ENCODE data around the gene ARL13B. TPM values are rescaled to one million over a fixed set of nuclear protein-coding genes. Genes with fewer than 3 reads are reported as not detected.
A peak's percentile ranks its signal among the peaks of the same experiment; 100 is the strongest.

The ARL13B gene
- total RNA-seq, 6 donors from 2014 or later, result 19.7 to 28.2 (median 23.6) TPM

DNA sequence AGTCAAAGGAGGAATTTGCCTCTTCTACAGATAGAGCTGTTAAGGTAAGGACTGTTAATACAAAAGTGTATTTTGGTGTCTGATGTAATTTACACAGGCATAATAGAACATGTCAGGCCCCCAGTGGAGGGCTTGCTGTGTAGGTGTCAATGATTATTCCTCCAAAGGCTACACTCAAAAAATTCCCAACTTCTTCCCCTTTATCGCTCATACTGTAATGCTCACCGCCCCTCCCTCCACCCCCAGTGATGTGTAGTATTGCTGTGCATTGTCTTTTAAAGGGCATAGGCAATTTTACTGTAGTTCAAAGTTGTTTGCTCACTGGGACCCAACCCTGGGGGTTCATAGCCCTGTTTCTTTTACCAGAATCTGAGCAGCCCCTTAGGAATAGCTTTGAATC lies 115.2 kb downstream of the ARL13B start:
- ATAC-seq (ENCODE audit: low FRiP score in 2 of 2), result no peak
- no peaks in the 10 kb centered on the region for H3K9me3 ChIP-seq
- no peak overlapping the region for H3K4me3 ChIP-seq
- DNase-seq, result no peak
- no peaks in the 10 kb centered on the region for H3K27me3 ChIP-seq
- TF ChIP-seq EP300 (IDR thresholded peaks at IDR 0.05) (no peak), CTCF (IDR thresholded peaks at IDR 0.05) (no peak), POLR2A (IDR thresholded peaks at IDR 0.05) (no peak), POLR2AphosphoS5 (IDR thresholded peaks at IDR 0.05) (no peak)
- H3K4me1 ChIP-seq, result no peaks in the 10 kb centered on the region
- peaks cover 5 to 52% (median 28%) of the 10 kb centered on the region in 4 donors for H3K36me3 ChIP-seq
- no peak overlapping the region for H3K27ac ChIP-seq
- WGBS, 2 donors, result 90 to 97% methylated on average over 2 of the region's 2 CpGs

DNA sequence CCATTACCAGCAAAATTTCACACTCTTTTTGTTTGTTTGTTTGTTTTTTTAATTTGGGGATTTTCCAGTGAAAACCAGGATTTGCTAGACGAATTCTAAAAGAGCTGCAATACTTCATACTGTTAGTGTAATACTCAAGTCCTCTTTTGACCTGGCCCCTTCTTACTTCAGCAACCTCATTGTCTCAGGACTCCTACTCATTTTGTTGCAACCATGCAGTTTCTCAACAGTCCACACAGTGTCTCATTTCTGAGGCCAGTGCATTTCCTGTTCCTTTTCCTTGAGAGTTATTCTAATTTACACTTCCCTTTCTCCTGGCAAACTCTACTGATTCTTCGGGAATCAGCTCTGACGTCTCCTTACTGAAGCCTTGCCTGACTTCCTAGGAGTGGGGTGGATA lies 118.5 kb downstream of the ARL13B start:
- Histone ChIP-seq H3K4me1 (no peaks in the 10 kb centered on the region), H3K9me3 (no peaks in the 10 kb centered on the region), H3K4me3 (no peak overlapping the region), H3K27ac (no peak overlapping the region), H3K36me3 (peaks cover 5 to 70% (median 30%) of the 10 kb centered on the region in 4 donors), H3K27me3 (no peaks in the 10 kb centered on the region)
- peak in 1 of 2 donors; percentile 35 for DNase-seq
- TF ChIP-seq POLR2A (IDR thresholded peaks at IDR 0.05) (no peak), POLR2AphosphoS5 (IDR thresholded peaks at IDR 0.05) (no peak), CTCF (IDR thresholded peaks at IDR 0.05) (no peak), EP300 (IDR thresholded peaks at IDR 0.05) (no peak)
- 44 to 63% methylated on average over 3 of the region's 3 CpGs for WGBS, 2 donors
- peak in 1 of 2 donors; percentile 53 for ATAC-seq (ENCODE audit: low FRiP score in 2 of 2)

- Histone ChIP-seq H3K4me3 (no peak overlapping the region), H3K36me3 (peaks cover 5 to 75% (median 28%) of the 10 kb centered on the region in 4 donors), H3K9me3 (no peaks in the 10 kb centered on the region), H3K27ac (no peak overlapping the region), H3K27me3 (no peaks in the 10 kb centered on the region), H3K4me1 (no peaks in the 10 kb centered on the region)
- TF ChIP-seq CTCF (IDR thresholded peaks at IDR 0.05) (no peak), EP300 (IDR thresholded peaks at IDR 0.05) (no peak), POLR2A (IDR thresholded peaks at IDR 0.05) (no peak), POLR2AphosphoS5 (IDR thresholded peaks at IDR 0.05) (no peak)
- no peak for ATAC-seq (ENCODE audit: low FRiP score in 2 of 2)
- WGBS, 2 donors, result 90 to 91% methylated on average over 1 of the region's 1 CpG
- no peak for DNase-seq
Observed at GRCh38 chr3:94099311-94099710, 119.4 kb downstream of the ARL13B start.

- TF ChIP-seq CTCF (IDR thresholded peaks at IDR 0.05), result no peak
- TF ChIP-seq POLR2AphosphoS5 (IDR thresholded peaks at IDR 0.05), result no peak
- no peak for TF ChIP-seq POLR2A (IDR thresholded peaks at IDR 0.05)
- TF ChIP-seq EP300 (IDR thresholded peaks at IDR 0.05), result no peak
- no peak for ATAC-seq (ENCODE audit: low FRiP score in 2 of 2)
- H3K36me3 ChIP-seq, result peaks cover 0 to 67% (median 8%) of the 10 kb centered on the region in 4 donors
- DNase-seq, result no peak
- H3K4me3 ChIP-seq, result no peak overlapping the region
- H3K9me3 ChIP-seq, result no peaks in the 10 kb centered on the region
- no peak overlapping the region for H3K27ac ChIP-seq
- no peaks in the 10 kb centered on the region for H3K27me3 ChIP-seq
- 61 to 63% methylated on average over 4 of the region's 4 CpGs for WGBS, 2 donors
- H3K4me1 ChIP-seq, result no peaks in the 10 kb centered on the region
Observed at GRCh38 chr3:94101860-94102259, 121.9 kb downstream of the ARL13B start.

Small RNA genes within 50 kb of the gene (small RNA-seq; reads per million reads assigned to genes)
- 0 reads per million in 4 donors for gene RF00019
- 0 reads per million in 4 donors for gene RNU6-511P

Other genes starting within 250 kb of the ARL13B start
- gene PROS1, start 6.3 kb upstream of the ARL13B start, total RNA-seq, result 10 to 100 TPM; 32.5 to 81.8 (median 49.4) TPM
- 1 to 10 TPM in 4 of 6 donors, not detected in 2; 1.1 to 4.9 (median 2.3) TPM for gene STX19, start 48.4 kb downstream of the ARL13B start, total RNA-seq
- 1 to 10 TPM; 2.7 to 7.9 (median 5.3) TPM for gene DHFR2, start 82.8 kb downstream of the ARL13B start, total RNA-seq
- gene NSUN3, start 82.9 kb downstream of the ARL13B start, total RNA-seq, result 10 to 100 TPM in 5 of 6 donors, 1 to 10 TPM in 1; 5.2 to 24.1 (median 13.9) TPM

All from upper lobe of left lung (tissue), 6 donors.